Measurements from ENCODE around the gene FBXO4.
A peak's percentile ranks its signal among the peaks of the same experiment; 100 is the strongest.

The FBXO4 gene

DNA sequence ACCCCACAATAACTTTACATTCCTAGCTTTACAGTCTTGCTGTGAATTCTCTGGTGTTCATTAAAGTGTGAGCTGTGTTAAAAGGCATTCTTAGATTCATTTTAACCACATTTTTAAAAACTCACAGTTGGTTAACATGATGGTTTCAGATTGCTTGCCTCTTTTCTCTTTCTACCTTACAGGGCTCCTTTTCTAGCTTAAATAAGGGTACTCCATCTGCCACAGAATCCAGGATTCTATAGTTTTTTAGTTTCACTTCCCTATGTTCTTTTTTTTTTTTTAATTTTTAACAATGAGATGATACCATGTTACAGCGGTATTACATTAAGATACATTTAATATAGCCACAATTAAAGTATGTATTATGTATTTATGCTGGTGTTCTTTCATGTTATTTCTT lies 3.9 kb upstream of the FBXO4 start:
- TF ChIP-seq, protein P1, sequence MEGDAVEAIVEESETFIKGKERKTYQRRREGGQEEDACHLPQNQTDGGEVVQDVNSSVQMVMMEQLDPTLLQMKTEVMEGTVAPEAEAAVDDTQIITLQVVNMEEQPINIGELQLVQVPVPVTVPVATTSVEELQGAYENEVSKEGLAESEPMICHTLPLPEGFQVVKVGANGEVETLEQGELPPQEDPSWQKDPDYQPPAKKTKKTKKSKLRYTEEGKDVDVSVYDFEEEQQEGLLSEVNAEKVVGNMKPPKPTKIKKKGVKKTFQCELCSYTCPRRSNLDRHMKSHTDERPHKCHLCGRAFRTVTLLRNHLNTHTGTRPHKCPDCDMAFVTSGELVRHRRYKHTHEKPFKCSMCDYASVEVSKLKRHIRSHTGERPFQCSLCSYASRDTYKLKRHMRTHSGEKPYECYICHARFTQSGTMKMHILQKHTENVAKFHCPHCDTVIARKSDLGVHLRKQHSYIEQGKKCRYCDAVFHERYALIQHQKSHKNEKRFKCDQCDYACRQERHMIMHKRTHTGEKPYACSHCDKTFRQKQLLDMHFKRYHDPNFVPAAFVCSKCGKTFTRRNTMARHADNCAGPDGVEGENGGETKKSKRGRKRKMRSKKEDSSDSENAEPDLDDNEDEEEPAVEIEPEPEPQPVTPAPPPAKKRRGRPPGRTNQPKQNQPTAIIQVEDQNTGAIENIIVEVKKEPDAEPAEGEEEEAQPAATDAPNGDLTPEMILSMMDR (IDR thresholded peaks at IDR 0.05; ENCODE audit: borderline replicate concordance, control extremely low read depth, extremely low read depth, insufficient read depth, missing control alignments): no peak
- DNase-seq (ENCODE audit: low spot score): no peak

DNA sequence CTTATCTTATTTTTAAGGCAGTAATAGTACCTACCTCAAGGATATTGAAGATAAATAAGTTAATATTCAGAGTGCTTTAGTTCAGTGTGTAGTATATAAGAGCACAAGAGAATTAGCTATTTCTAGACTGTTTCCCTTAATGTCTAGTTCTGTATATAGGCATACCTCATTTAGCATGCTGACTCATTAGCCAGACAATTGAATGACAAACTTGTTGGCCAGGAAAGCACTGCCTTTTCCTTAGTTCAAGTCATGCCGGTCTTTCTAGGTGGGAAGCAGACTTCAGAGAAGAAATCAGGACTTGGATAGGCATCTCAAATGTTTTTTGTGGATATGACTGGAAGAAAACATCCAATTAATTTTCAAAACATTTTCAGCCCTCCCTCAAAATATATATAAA lies 3.2 kb upstream of the FBXO4 start:
- TF ChIP-seq, protein P1 (IDR thresholded peaks at IDR 0.05; ENCODE audit: borderline replicate concordance, control extremely low read depth, extremely low read depth, insufficient read depth, missing control alignments): no peak
- no peak for DNase-seq (ENCODE audit: low spot score)
- in situ Hi-C loops (cut with MboI; ENCODE audit: low sequenced_read_pairs, unreplicated experiment): no loop called here

More for the DNA sequence above, 3.9 kb upstream of the FBXO4 start:
- in situ Hi-C loops (cut with MboI; ENCODE audit: low sequenced_read_pairs, unreplicated experiment): no loop called here

- no peak for DNase-seq (ENCODE audit: low spot score)
- TF ChIP-seq, protein P1 (IDR thresholded peaks at IDR 0.05; ENCODE audit: borderline replicate concordance, control extremely low read depth, extremely low read depth, insufficient read depth, missing control alignments): no peak
- in situ Hi-C loops (cut with MboI; ENCODE audit: low sequenced_read_pairs, unreplicated experiment): no loop called here
Measured at GRCh38 chr5:41924526-41924871, 582 bp upstream of the FBXO4 start.

DNA sequence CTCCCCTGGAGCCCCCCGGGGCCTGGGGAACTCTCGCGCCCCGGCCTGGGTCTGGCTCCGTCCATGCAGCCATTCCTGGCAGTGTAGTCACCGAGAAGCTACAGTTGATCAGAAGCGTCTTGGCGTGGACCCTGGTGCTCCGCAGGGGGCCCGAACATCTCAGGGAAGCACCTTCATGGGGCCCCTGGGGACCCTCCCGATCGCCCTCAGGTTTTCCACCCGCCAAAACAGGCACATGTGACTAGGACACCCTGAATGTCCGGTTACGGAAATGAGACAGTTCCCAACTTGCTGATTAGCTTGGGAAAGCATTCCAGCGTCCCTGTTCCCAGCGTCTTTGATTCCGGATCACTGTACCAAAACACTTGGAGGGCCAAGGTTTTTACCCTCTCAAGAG lies 472 bp downstream of the FBXO4 start:
- in situ Hi-C loops (cut with MboI; ENCODE audit: low sequenced_read_pairs, unreplicated experiment): no loop called here
- DNase-seq (ENCODE audit: low spot score): peak; percentile 44
- TF ChIP-seq, protein P1 (IDR thresholded peaks at IDR 0.05; ENCODE audit: borderline replicate concordance, control extremely low read depth, extremely low read depth, insufficient read depth, missing control alignments): no peak

GRCh38 chr5:41927604-41928003 lies 2.5 kb downstream of the FBXO4 start:
- DNase-seq (ENCODE audit: low spot score): no peak
- TF ChIP-seq, protein P1 (IDR thresholded peaks at IDR 0.05; ENCODE audit: borderline replicate concordance, control extremely low read depth, extremely low read depth, insufficient read depth, missing control alignments): no peak

DNA sequence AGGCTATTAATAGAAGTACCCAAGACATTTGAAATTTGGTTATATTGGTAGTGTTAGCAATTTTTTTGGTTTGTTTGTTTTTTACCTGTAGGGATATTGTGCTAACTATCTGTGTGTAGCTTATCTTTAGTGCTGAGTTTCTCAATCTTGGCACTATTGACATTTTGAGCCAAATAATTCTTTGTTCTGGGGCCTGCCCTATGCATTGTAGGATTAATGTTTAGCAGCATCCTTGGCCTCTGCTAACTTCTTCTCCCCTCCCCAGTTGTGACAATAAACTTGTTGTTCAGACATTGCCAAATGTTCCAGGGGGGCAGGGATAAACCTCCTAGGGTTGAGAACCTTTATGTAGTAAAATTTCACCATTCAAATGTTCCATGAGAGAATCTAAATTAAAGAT lies 4.0 kb downstream of the FBXO4 start:
- in situ Hi-C loops (cut with MboI; ENCODE audit: low sequenced_read_pairs, unreplicated experiment): no loop called here
- DNase-seq (ENCODE audit: low spot score): no peak
- TF ChIP-seq, protein P1 (IDR thresholded peaks at IDR 0.05; ENCODE audit: borderline replicate concordance, control extremely low read depth, extremely low read depth, insufficient read depth, missing control alignments): no peak

More at GRCh38 chr5:41927604-41928003, 2.5 kb downstream of the FBXO4 start:
- in situ Hi-C loops (cut with MboI; ENCODE audit: low sequenced_read_pairs, unreplicated experiment): no loop called here

GRCh38 chr5:41932770-41933169 lies 7.7 kb downstream of the FBXO4 start:
- in situ Hi-C loops (cut with MboI; ENCODE audit: low sequenced_read_pairs, unreplicated experiment): no loop called here
- TF ChIP-seq, protein P1 (IDR thresholded peaks at IDR 0.05; ENCODE audit: borderline replicate concordance, control extremely low read depth, extremely low read depth, insufficient read depth, missing control alignments): no peak
- DNase-seq (ENCODE audit: low spot score): no peak

Data from GM13976 (cell line).